HG03354 (cell line): ENCODE data around the gene PNMA8C.

Experiments
- ATAC-seq: cut with Tn5 transposase; IDR thresholded peaks from one replicate; pipeline ENCODE4 v1.9.1; 2021; ENCODE audit warnings: mild to moderate bottlenecking; ENCODE audit not compliant: unreplicated experiment, poor library complexity, severe bottlenecking

Gene PNMA8C

DNA sequence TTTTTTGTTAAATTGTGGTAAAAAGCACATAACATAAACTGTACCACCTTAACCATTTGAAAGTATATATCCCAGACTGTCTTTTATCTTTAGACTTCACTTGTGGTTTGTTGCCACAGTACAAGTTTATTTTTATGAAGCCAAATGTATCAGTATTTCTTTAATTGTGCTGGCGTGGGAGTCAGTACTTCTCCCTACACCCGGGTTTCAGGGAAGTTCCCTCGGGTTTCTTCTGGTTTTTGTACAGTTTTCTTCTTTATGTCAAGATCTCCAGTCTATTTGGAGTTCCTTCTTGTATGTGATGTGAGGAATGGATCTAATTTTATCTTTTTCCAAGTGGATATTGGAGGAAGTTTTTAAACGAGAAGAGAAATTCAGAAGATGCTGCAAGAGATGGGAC, 35.9 kb downstream of the PNMA8C start:
- ATAC-seq = no peak

DNA sequence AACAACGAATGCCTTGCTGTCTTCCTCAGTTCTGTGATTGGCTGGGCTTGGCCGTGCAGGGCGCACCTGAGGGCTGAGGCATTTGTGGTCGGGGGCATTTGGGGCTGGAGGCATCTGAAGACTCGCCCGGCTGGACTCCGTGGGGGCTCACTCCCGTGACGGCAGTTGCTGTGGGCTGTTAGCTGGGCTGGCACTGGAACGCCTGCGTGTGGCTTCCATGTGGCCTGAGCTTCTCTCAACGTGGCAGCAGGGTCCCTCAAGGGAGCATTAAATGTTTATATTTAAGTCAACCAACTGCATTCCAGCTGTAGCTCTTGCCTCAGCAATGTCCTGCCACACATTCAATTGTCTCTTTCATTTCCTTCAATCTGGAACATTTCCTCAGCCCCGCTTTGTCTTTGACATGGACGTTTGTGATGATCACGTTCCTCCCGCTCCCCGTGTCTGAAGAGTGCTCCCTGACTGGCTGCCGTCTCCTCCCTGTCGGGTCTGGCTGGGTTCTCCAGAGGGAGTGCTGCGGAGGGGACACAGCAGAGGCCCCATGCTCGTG, 36.4 kb downstream of the PNMA8C start:
- ATAC-seq = no peak

DNA sequence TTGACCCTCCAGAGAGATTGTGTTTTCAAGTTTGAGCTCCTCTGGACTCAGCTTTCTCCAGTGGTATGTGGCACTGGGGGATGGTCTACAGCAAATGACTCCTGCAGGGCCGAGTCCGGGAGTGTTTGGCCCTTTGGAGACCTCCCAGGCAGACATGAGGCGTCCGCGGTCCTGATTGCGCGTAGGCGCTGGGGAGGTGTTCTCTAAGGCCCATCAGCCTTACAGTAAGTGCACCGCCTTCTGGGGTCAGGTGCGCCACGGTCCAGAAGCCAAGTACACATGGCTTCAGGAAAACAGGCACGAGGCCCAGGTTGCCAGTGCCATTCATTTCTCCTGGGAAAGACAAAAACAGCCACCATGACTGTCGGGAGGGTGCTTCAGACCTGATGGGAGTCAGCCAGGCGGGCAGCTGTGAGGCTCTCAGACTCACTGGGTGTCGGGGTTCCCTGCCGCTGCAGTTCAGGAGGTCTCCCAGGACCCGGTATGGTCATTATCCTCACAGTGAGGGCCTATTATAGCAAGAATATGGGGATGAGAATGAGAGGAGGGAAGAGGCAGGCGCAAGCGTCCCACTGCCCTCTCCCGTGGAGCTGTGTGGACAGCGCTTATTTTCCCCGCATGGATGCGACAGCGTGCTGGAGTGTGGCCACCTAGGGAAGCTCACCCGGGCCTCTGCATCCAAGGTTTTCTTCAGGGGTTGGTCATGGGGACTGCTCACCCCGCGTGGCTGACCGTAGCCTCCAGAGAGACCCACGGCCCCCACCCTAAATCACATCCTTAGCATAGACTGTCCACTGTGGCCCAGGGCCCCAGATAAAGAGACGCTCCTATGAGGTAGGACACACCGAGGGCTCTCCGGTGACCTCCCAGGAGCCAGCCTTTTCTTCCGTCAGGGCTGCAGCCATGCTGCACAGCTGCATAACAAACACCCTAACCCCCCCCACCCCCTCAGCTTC, 37.2 kb downstream of the PNMA8C start:
- ATAC-seq = no peak

DNA sequence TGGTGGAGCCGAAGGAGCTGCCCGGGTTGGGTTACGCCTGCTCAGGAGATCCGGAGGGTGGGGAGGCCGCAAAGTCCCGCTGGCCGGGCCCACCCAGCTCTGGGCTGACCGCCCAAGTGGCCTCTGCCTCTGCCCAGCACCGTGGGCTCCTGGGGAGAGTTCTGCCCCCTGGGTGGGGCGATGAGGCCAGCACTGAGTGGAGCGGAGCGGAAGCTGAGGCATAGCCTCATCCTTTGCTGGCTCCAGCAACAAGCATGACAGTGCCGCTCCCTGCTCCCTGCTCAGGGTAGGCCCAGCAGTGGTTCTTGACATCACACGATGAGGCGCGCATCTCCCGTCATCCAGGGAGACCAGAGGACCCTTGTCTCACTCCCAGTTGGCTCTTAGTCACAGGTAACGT, 37.9 kb downstream of the PNMA8C start:
- ATAC-seq = no peak

DNA sequence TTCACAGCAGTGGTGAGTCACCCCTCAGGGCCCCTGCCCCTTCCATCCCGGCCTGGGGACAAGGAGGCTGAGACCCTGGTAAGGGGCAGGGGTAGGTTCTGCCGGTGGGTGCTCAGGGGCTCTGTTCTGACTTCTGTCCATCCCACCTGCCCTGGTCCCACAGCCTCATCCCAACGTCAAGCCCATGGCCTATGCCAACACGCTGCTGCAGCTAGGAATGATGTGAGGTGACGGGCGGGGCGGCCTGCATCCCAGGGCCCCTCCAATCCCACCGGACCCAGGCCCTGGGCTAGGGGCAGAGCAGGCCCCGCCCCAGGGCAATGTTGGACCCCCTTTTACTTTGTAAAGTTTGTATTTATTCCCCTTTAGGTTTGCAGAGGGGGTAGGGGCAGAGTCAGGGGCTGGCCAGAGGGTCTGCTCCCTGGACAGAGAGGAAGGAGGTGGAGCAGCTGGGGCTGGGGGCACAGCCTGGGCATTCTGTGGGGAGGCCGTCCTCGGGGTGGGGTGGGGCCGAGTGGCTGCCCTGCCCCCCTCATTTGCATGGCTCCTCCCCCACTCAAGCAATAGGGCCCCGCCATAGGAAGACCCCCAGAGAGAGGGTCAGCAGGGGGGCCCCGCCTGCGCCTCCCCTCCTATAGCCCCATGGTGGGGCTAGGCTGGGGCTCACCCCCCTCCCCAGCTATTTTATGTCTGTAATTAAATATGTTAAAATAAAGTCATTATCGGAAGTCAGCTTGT, 38.4 kb downstream of the PNMA8C start:
- ATAC-seq = no peak

DNA sequence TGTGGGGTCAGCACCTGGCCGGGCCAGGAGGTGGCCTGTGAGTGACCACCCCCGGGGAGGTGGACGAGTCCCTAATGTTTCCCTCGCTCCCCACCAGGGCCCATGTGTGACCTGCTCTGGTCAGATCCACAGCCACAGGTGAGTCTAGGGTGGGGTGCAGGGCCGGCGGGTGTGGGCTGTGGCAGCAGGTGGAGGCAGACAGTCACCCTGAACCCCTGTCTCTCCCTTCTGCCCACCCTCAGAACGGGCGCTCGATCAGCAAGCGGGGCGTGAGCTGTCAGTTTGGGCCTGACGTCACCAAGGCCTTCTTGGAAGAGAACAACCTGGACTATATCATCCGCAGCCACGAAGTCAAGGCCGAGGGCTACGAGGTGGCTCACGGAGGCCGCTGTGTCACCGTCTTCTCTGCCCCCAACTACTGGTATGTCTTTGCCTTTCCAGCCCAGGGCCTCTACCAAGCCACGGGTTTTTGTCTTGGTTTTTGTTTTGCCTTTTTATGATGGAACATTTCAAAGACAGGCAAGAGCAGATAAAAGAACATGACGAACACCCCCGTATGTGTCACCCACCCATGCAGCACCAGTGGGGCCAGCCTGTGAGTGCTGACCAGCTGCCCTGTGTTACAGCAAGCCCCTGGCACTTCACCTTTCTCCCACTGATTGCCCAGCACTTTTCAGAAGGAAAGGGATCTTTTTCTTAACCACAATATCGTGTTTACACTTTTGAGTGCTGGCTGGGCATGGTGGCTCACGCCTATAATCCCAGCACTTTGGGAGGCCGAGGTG, 40.2 kb downstream of the PNMA8C start:
- ATAC-seq = no peak

DNA sequence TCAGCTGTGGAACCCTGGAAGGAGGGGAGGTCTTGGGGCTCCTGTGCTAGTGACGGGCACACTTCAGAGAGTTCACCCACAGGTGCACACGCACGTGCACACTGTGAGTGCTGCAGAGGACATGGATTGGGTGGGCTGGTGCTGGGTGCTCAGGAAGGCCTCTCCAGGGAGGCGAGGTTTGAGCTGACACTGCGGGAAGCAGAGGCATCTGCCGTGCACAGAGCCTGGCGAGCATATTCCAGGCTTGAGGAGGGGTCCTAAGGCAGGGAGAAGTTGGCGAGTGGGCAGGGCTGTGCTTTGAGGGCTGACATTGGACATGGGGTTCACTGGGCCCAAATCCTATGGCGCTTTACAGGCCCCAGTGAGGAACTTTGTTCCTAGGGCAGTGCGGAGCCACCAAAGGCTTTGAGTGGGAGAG, 41.0 kb downstream of the PNMA8C start:
- ATAC-seq = no peak

DNA sequence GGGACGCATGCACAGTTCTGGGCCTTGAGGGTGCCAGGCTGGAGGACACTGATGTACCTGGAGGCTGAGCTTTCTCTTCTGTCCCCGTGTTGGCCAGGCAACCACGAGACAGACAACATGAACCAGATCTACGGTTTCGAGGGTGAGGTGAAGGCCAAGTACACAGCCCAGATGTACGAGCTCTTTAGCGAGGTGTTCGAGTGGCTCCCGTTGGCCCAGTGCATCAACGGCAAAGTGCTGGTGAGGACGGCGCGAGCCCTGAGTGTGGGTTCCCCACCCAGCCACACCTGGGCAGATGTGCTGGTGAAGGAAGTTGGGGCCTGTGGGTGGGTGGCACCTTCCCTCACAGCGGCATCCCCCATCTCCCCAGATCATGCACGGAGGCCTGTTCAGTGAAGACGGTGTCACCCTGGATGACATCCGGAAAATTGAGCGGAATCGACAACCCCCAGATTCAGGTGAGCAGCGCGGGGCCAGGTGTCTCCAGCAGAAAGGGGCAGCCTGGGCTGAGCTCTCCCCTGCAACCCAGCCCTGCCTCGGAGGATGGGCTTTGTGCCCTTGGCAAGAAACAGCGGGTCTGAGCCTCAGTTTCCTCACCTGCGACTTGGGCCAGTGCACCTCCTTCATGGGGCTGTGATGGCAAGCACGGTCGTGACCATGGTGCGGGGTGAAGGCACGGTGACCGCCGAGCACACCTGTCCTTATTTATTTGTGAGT, 41.6 kb downstream of the PNMA8C start:
- ATAC-seq = no peak

DNA sequence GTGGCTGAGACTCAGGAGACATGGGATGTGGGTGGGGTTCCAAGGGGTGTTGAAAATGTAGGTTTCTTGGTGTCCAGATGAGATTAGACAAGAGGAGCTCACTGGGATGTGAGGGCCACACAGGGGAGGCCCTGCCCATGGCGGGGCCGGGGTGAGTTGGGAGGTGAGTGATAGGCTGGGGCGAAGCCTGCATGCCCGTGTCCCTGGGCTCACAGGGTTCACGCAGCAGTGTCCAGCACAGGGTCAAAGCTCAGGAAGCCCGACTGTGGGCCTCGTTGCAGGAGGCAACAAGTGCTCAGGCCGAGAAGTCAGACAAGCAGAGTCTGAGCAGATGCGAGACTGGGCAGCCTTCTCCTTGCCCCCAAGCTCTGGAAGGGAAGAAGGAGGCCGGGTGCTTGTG, 42.6 kb downstream of the PNMA8C start:
- ATAC-seq = no peak

DNA sequence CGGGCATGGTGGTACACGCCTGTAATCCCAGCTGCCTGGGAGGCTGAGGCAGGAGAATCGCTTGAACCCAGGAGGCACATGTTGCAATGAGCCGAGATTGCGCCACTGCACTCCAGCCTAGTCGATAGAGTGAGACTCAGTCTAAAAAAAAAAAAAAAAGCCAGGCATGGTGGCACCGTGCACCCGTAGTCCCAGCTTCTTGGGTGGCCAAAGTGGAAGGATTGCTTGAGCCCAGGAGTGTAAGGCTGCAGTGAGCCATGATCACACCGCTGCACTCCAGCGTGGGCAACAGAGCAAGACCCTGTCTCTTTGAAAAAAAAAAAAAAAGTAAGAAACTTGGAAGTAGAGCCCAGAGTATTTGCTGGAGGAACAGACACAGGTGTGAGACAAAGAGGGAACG, 43.1 kb downstream of the PNMA8C start:
- no peak for ATAC-seq

DNA sequence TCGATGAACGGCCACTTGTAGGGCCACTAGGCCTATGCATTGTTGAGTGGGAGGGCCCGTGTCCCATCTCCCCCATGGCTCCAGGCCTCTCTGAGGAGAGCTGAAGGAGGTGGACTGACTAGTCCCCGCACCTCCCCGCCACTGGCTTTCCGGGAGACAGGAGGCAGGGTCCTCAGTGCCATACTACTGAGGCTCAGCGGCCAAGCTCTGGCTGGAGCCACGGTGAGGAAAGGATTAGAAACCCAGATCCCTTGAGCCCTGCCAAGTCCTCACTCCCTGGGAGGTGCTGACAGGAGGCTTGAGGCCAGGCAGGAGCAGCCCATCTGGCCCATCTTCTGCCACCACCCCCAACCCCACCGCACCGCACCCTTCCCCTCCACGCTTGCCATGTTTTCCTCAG, 44.3 kb downstream of the PNMA8C start:
- no peak for ATAC-seq

DNA sequence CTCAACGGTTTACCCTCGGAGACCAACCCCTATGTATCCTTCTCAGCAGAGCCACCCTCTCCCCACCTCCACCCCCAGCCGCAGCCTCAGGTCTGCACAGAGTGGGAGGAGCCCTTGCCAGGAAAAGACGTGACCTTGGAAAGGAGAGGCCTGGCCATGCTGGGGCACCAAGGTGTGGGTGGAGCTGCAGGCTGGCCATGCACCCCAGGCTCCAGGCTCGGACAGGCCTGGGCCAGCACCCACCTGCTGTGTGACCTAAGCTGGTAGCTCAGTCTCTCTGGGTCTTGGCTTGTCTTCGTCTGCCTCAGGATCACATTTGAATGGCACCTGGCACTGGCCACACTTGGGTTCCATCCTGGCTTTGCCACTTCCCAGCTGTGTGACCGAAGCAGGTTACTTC, 44.9 kb downstream of the PNMA8C start:
- ATAC-seq = no peak

DNA sequence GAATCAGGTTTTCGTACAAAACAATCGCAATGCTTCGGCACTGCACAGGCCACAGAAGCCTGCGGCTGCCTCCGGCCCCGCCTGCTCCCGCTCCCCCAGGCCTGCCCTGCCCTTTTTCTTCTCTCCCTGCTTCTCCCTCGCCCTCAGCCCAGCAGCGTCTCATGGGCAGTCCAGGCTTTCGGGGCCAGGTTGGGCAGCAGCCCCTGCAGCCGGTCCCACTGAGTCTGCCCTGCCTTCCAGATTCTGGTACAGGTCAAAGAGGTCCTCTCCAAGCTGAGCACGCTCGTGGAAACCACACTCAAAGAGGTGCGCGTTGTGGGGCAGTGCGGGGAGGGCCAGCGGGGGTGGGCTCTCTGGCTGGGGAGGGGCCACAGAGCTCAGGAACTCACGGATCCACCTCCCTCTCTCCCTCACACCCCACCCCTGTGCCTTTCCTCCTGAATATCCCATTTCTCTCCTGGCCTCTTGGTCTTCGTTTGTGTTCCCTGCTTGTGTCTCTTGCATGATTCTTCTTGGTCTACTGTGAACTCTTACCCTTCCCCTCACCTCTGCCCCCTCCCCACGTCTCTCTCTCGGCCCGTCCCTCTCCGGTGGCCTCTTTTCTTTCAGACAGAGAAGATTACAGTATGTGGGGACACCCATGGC, 45.4 kb downstream of the PNMA8C start:
- ATAC-seq = no peak

DNA sequence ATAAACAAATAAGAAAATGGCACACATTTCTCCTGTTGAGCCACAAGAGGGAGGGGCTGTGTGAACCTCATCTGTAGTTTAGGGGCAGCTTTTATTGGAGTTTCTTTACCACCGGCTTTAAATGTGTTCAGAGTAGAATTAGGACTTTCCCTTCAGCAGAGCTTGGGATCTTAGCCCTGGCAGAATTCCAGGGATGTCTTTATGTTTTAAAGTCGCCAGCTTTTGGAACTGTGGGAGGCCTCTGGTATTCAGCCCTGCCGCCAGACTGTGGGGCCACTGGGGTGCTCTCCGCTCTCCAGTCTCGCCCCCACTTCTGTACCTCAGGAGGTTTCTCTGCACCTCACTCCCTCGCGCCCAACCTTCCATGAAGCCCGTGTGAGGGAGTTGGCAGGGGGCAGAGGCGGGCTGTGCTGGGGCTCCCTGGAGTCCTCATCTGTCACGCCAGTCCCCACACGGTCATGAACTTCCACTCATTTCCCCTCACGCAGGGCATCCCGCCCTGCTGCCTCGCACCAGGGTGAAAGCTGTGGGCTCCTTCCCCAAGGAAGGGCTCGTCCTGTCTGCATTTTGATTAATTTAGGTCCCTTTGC, 46.9 kb downstream of the PNMA8C start:
- no peak for ATAC-seq

DNA sequence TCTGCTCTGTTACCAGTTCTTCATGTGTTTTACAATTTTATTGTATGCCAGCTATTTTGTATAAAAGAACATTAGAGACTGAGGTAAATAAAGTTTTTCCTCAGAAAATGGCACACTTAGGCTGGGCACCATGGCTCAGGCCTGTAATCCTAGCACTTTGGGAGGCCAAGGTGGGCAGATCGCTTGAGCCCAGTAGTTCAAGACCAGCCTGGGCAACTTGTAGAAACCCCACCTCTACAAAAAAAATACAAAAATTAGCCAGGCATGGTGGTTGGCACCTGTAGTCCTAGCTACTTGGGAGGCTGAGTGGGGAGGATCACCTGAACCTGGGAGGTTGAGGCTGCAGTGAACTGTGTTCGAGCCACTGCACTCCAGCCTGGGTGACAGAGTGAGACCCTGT, 47.4 kb downstream of the PNMA8C start:
- ATAC-seq = no peak

DNA sequence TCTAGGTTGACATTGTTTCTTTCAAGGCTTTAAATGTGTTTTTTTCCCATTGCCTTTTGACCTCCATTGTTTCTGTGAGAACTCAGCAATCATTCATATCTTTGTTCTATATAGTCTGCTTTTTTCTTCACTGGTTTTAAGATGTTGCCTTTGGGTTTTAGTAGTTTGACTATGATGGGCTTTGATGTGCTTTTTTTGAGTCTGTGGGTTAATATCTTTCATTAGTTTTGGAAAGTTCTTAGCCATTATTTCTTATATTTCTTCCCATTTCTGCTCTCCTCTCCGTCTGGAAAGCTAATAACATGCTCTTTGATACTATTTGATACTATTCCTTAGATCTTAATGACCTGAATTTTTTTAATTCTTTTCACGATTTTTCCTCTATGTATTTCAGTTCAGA, 48.0 kb downstream of the PNMA8C start:
- no peak for ATAC-seq

DNA sequence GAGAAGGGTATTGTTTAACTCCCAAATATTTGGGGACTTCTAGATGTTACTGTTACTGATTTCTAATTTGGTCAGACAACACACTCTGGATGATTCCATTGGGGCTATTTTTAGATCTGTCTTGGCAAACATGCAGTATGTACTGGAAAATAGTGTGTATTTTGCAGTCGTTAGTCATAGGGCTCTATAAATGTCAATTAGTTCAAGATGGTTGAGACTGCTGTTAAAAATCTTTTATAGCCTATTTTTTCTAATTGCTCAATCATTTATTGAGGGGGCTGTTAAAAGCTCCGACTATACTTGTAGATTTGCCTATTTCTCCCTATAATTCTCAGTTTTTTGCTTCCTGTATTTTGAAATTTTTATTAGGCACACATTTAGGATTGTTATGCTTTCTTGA, 50.5 kb downstream of the PNMA8C start:
- no peak for ATAC-seq

DNA sequence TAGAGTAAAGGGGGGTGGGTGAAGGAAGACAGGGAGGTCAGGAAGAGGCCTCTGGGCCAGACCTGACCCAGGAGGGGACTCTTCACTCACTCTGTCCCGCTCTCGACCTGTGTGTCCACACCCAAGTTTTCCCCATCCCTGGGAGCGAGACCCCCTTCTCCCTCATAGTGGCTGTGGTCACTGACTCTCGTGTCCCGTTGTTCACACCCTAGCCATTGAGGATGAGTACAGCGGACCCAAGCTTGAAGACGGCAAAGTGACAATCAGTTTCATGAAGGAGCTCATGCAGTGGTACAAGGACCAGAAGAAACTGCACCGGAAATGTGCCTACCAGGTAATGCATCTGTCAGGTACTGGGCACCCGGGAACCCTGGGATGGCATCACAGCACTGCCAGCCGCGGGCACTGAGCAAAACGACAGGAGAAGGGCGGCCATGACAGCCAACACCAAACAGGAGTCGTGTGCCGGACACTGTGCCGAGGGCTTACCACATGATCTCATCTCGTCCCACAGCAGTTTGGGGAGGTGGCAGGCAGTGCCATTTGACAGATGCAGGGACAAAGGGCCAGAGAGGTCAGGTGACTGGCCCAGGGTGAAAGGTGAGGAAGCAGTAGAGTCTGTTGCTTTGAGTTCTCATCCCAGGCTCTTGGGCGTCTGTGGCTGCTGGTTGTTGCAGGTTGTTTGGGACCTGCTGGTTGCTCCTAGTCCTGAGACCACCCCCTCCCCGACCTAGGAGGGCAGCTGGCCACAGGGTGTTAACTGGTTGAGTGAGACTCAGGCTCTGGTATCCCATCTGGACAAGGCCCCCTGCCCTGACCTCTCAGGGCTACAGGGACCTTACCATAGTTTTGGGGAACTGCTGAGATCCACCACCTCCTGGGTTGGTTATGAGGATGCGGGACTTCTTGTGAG, 52.2 kb downstream of the PNMA8C start:
- no peak for ATAC-seq
